A549 treated with AZD9567 at 1 μM for 4 hours (cell line): ENCODE results near the gene PRAMEF15. TPM values are rescaled to one million over a fixed set of nuclear protein-coding genes. Genes with fewer than 3 reads are reported as not detected.

Experiments used
- total RNA-seq: library from RNA; stranded (reverse); fragments of 200-300 nt; extraction: Qiagen RNA extraction; gene quantifications from 5 replicates; pipeline ENCODE4 v1.2.3, GENCODE V29; 2022; ENCODE audit not compliant: insufficient read depth

Gene PRAMEF15
- not detected in 5 replicates for total RNA-seq

GRCh38 chr1:13315281-13315680 is at the start of gene PRAMEF15:
PRAMEF15 (plus strand) TSS chr1:13315581; CDS start chr1:13318408, 2,827 bp downstream.

GRCh38 chr1:13285037-13285436 is 30.3 kb upstream of the PRAMEF15 start, which contains the start of gene PRAMEF8:
PRAMEF8 (minus strand) TSS chr1:13285137; CDS start chr1:13284091, 1,046 bp downstream.

GRCh38 chr1:13303239-13303638 is 12.1 kb upstream of the PRAMEF15 start, which contains the start of gene PRAMEF33:
PRAMEF33 (plus strand) TSS chr1:13303539; CDS start chr1:13305955, 2,416 bp downstream.

GRCh38 chr1:13347034-13347433 is 31.7 kb downstream of the PRAMEF15 start, which contains the start of gene PRAMEF14:
PRAMEF14 (minus strand) TSS chr1:13347134; CDS start chr1:13345314, 1,820 bp downstream.

Other genes with a start within 250 kb of the PRAMEF15 start
- gene PRAMEF25, start 244.8 kb upstream of the PRAMEF15 start, total RNA-seq: not detected in 5 replicates
- gene HNRNPCL2, start 198.7 kb upstream of the PRAMEF15 start, total RNA-seq: not detected in 5 replicates
- not detected in 5 replicates for gene PRAMEF26, start 159.6 kb upstream of the PRAMEF15 start, total RNA-seq
- gene HNRNPCL4, start 149.9 kb upstream of the PRAMEF15 start, total RNA-seq: not detected in 5 replicates
- gene PRAMEF9, start 143.7 kb upstream of the PRAMEF15 start, total RNA-seq: not detected in 5 replicates
- not detected in 5 replicates for gene PRAMEF13, start 114.2 kb upstream of the PRAMEF15 start, total RNA-seq
- not detected in 5 replicates for gene PRAMEF18, start 89.4 kb upstream of the PRAMEF15 start, total RNA-seq
- not detected in 5 replicates for gene PRAMEF5, start 61.4 kb upstream of the PRAMEF15 start, total RNA-seq
- gene PRAMEF8, start 30.4 kb upstream of the PRAMEF15 start, total RNA-seq: not detected in 5 replicates
- gene PRAMEF33, start 12.0 kb upstream of the PRAMEF15 start, total RNA-seq: not detected in 5 replicates
- gene PRAMEF14, start 31.6 kb downstream of the PRAMEF15 start, total RNA-seq: not detected in 5 replicates
- not detected in 5 replicates for gene PRAMEF19, start 56.4 kb downstream of the PRAMEF15 start, total RNA-seq
- gene PRAMEF17, start 74.1 kb downstream of the PRAMEF15 start, total RNA-seq: not detected in 5 replicates
- gene PRAMEF20, start 94.9 kb downstream of the PRAMEF15 start, total RNA-seq: not detected in 5 replicates
- 0.03 to 0.05 TPM (median 0.03 TPM) in 3 of 5 replicates, not detected in the others for gene LRRC38, start 198.4 kb downstream of the PRAMEF15 start, total RNA-seq